ENCODE measurements around the gene DIP2B.

DIP2B gene

DNA sequence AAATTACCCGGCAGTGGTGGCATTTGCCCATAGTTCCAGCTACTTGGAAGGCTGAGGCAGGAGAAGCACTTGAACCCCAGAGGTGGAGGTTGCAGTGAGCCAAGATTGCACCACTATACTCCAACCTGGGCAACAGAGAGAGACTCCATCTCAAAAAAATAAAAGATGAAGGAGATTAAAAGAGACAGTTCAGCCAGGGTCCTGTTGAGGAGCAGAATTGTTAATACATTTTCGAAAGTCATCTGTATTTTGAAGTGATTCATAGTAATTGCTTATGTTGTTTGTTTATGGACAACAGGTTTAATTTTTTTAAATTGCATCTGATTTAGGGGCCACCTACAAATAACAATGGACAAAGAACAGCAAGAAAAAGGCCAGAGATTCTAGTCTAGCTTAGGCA lies 112.9 kb downstream of the DIP2B start:
- no peak for DNase-seq

DNA sequence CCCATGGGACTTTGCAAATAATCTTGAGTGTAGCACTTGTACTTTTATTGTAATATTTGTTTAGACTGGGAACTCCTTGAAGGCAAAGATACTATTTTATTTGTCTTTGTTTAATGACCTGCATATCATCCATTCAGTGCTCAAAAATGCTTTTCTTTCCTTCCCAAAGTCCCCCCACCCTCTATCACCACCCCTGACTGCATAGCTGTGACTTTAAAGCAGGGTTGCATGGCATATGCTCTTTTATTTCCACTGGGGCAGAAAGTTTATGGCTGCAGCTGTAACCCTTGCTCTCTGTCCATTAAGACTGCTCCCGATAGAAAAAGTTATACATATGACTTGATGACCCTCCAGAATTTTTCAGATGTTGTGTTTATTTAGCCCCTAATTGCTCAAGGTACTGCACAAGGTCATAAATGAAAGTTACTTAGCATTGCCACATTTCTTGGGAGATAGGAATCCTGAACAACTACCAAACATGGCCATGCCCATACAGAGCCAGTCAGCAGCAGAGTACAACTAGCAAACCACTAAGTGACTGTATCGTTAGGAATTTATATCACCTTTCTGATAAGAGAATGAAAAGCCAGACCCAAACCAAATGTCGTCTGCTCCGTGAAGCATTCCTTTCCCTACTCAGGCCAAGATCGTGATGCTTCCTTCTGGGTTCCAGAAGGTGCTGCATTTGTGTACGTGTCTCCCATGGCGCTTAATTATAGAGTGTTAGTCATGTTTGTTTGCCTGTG lies 114.3 kb downstream of the DIP2B start:
- DNase-seq, result no peak

DNA sequence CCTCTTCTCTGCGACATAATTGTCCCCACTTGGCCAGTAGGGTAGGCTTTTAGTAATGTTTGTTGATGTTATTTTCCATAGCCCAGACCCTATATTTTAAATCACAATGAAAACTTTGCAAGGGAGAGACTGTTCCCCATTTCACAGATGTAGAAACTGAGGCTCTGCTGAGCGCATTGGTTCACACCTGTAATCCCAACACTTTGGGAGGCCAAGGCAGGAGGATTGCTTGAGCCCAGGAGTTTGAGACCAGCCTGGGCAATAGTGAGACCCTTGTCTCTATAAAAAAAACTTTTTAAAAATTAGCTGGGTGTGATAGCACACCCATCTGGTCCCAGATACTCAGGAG lies 114.8 kb downstream of the DIP2B start:
- DNase-seq, result no peak

DNA sequence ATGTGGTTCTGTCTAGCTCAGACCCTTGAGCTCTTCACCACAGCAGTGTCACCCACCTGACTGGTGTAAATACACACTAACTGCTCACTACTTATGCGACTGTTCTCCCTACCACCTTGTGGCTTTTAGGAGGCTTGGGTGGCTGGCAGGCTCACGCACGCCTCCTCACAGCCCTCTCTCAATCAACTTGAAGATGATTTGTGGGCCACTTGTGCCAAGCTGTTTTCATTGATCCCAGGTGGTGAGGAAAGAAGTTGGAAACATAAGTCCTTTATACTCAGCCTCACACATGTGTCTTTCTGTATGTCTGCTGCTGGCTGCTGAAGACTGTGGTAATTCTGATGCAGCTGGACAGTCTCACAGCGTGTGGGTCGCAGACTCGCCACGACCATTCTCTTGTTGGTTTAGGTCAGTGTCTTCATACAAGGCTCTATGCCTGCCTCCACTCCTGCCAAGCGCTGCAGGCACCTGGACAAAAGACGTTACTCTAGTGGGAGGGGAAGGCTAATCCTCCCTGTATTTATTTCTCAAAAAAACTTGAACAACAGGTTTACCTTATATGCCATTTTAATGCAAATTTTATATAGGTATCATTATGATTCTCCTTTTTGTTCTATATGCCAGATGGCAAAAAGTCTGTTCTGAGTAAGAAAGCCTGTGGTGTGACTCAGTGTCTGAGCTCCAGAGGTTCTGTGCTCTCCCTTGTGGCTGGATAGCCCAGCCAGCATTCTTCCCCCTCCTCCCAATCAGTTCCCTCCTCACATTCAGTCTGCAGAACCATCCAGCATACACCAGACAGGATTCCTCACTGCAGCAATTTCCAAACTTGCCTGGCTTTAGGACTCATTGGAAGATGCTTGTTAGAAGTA lies 115.6 kb downstream of the DIP2B start:
- no peak for DNase-seq

DNA sequence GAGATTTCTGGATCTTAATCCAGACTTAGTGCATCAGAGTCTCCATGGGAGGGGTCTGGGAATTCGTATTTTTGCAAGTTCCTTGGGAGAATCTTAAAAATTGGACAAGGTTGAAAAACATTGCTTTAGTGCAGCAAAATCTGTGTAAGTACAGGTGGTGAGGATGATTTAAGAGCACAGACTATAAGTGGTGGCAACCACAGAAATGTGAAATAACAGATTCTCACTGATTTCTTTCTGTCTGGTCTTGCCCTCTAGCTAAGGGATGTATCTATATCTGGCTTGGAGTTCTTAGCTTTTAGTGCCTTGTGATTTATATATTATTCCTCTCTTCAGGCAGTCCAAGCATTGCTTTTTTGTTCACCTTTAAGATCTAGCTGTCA lies 116.2 kb downstream of the DIP2B start:
- no peak for DNase-seq

DNA sequence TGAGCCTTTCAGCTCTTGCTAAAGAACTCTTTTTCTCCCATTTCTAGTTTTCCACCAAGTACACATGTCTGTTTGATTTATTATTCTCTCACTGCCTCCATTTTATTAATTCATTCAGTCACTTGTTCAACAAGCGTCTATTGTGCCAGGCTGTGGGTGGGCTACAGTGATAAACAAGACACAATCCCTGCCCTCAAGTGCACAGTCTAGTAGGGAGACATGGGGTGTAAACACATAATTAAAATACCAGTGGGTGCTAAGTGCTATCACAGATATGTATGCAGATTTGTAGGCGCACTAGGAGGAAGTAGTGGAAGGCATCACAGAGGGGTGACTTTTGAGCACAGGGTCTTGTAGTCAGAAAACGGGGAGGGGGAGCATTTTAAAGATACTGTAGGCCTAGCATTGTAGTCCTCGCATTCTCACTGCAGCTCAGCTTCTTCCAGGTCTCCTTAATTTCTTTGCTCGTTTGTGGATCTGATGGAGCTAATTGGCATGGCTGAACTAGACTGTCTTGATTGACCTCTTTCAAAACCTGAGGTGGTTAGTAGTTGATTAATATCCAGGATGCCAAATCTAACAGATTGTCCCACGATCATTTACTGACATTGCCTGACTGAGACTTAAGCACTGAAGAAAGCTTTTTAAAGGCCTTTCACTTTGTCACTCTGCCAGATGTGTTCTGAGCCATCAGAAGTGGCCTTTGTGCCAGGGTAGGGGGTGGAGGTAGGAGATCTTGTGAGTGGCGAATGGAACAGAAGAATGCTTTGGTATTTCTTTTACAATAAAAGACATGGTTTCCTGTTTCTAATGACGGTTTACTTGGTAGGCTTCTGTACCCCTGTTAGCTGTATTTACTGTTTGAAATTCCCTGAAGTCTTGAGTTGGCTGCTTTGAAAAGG lies 116.9 kb downstream of the DIP2B start:
- no peak for DNase-seq

DNA sequence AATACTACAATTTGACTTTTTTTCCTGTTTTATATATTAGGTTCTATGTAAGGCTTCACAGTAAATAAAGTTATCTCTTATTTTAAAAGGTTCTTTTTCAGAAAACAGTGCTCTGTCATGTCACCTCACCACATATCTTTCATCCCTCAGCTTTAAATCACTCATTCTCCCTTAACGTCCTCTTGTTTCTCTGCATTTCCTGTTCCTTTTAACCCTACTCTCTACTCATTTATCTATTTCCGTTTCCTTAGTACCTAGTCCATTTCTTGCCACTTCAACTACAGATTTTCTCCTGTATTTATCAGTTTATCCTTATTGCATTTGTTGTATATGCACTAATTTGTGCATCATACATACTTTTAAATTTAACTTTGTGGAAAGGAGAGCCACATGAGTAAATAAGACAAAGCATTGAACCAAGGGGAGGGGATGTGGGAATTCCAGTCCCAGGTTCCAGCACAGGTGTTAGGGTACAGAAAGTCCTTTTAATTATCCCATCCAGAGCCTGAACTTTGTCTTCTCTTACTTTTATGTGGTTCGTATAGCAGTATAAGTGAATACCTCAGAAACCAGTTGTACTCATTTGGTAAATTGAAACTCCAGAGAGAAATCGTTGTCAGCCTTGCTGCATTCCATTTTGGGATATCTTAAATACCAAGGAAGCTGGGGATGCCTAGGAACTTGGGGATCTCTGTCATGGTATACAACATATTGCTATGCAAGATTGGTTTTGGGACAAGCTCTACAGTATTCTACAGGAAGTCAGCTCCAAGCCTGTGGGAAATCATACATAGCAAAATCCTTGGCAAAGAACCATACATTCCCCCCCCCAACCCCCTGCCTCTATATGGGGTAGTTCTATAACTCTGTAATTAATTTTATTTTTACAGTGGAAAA lies 120.5 kb downstream of the DIP2B start:
- no peak for DNase-seq

DNA sequence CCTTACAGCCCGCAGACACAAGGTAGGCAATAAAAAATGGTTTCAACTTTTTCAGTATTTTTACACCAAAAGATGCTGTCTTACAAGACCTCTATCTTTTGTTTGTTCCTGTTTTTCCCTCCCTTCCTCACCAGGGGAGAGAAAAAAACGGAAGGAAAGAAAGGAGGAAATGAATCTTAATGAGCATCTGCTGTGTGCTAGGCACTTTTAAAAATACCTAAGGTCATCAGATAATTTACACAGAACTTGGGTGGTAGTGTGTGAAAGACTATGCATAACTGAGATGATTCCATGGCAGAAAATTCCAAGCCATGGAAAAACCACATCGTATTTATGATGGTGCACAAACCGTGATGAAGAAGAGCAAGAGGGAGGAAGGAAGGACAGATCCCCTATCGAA lies 121.2 kb downstream of the DIP2B start:
- no peak for DNase-seq

DNA sequence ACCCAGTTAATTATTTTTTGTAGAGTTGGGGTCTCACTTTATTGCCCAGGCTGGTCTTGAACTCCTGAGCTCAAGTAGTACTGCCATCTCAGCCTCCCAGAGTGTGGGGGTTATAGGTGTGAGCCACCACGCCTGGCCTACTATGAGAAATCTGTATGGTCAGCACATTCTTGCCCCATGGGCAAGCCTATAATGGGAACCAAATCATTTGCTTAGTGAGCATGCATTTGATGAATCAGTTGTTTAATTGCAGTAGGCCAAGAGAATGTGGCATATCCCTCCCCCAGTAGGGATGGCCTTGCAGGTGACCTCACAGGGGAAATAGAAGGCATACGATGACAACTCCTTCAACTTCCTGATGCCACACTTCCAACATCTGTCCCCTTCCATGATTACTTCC lies 122.7 kb downstream of the DIP2B start:
- DNase-seq, result no peak

DNA sequence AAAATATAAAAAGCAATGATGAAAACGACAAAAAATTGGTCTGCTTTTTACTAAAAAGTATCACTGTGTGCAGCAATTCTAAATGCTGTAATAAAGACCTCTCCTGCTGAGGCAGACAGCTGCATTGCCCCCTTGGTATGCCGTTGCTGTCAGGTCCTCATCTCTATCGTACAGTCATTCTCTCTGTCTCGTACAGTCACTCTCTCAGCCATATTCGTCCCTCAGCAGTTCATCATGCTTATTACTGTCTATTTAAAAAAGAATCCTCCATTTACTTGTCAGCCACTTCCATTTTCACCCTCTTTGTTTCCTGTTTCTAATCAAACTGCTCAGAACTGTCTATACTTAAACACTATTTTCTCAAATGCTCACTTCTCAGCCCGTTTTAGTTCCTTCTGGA lies 123.6 kb downstream of the DIP2B start:
- DNase-seq, result no peak

DNA sequence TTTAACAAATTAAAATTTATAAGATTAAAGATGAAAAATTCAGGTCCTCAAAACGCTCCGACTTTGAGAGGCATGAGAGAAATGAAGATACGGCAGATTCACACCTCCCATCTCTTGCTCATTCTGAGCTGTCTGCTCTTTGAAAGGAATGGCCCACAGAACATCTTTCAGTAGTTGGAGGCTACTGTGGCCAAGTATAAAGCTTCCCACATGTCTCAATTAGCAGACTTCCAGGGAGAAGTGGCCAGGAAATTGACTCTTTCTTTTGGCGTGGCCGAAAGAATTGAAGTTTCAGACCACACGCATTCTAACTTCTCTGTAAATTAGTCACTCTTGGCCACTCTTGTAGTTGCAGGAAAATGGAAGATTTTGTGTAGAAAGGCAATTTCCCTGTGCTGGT lies 129.2 kb downstream of the DIP2B start:
- DNase-seq, result no peak

DNA sequence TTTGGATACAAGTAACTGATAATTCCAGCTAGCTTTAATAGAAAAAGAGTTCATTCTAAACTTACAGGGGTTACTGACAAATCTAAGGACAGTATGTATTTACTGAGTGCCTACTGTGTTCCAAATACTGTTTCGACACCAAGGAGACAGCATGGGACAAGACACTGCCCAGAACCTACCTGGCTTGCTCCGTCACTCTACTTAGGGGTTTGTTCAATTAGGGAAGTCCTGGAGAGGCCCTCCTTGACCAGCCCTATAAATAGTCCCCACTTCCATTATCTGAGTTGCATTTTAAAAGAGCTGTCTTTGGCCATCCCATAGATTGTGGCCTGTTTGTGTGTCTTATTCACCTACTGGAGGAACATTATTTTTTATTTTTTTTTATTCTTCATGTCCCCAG lies 129.6 kb downstream of the DIP2B start:
- DNase-seq, result no peak

DNA sequence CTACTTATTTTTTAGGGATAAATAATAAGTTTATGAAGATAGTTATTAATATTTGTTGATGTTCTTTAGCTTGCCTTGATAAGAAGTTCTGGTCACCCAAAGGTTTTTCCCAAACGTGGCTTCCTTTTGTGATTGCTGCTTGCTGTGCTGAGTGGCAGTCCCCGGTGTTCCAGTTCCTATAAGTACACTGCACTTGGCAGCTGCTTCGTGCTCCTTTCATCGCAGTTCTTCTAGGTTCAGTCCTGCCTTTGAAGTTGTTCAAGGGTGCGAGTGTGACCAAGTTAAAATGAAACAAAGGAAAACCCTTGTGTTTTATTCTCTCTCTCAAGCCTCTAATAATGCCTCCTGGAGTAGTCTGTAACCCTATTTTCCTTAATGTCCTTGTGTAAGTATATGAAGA lies 130.6 kb downstream of the DIP2B start:
- DNase-seq, result no peak

DNA sequence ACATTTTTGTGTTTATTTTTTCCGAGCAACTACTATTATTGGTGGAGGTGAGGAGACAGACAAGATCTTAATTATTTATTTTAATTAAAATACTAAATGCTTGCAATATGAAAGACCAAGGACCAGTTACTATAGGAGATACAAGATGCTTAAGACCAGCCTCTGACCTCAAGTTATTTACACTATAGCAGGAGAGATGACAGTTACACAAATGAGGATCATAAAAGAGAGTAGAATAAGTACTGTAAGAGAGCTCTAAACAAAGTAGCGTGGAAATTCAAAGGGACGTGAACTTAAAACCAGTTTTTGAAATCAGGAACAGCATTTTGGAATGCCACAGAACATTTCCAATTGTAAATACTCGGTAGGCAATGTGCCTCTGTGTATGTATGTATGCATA lies 131.1 kb downstream of the DIP2B start:
- DNase-seq, result no peak

DNA sequence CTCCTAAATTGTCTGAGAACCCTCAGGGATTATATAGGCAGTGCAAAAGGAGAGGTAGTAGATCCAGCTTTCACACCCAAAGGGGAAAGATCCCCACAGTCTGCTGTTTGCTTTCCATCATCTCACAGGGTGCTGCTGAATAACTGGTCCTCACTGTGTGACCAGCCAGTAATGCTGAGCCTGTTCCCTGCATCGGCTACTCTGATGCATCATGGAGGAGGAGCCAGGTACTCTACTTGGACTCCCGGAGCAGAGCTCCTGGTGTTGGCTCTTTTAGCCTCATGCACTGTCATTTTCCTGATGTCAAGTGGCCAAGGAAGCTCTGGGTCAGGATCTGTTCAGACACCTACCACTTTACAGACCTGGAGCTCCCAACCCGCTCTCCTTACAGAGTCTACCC lies 131.7 kb downstream of the DIP2B start:
- no peak for DNase-seq

DNA sequence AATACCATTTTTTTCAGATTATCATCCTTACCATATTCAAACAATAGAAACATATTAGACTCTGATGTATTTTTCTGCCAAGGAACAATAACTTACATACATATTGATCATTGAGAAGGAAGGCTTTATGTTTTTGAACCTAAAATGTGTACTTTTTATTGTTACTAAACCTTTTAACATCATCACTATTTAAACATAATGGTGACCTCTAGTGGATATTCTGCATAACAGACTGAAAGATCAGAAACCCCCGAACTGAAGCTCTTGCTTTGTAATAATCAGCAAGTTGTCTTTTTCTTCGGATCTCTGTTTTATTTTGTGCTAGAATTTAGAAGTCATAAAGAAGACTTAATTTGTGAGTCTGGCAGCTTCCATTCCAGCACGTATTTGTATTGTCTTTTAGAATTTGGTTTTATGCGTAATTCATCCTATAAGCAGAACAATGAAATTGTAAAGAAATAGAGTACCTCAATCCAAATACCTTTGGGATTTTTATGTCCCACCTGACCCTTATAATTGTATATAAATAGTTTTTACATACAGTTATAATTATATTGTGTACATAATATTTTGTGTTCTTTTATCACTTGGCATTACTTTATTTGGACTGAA lies 133.2 kb downstream of the DIP2B start:
- DNase-seq, result no peak

DNA sequence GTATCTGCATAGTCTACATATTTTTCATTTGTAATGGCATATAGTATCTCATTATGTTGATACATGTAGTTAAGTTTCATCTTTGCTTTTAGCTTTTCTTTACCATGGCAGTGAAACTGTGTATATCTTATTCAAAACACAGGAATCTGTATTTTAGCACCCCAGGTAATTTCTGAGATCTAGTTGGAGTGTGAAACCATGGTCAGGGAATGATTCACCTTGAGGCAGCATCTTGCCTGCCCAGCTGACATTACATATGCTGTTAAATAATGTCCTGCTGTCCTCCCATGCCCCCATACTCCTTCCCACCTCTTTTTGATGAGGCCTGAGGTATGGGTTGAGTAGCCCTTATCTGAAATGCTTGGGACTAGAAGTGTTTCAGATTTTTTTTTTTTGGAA lies 133.7 kb downstream of the DIP2B start:
- DNase-seq, result no peak

DNA sequence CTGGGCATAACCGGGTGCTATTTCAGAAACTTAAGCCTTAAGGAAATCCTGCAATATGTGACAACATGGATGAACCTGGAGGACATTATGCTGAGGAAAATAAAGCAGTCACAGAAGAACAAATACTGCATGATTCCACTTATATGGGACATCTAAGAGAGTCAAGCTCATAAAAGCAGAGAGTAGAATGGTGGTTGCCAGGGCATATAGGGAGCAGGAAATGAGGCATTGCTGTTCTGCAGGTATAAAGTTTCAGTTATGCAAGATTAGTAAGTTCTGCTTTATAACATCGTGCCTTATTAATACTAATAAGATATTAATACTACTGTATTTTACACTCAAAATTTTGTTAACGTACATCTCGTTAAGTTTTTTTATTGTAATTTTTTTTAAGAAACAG lies 134.9 kb downstream of the DIP2B start:
- DNase-seq, result no peak

DNA sequence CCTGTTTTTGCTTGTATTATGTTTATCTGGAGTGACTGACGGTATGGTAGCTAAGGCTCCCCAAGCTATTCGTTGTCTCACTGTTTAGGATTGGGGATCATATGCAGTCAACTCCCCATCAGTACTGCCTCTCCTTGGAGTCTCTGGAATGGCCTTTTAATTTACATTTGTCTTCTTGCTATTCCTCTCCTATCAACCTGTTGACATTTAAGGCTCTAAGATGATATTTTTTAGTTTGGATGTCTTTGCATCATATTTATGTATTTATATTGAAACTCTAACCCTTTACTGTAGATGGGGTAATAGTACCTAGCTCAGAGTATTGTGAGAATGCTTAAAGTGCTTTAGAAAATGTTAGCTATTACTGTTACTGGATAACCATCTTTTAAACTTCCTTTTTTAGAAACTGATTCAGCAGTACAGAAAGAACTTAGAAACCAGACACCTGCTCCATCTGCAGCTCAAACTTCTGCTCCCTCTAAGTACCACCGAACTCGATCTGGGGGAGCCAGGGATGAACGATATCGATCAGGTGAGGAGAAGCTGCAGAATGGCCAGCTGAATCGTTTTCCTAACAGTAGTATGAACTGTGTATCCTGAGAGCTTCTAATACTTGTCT lies 135.6 kb downstream of the DIP2B start:
- DNase-seq, result no peak

DNA sequence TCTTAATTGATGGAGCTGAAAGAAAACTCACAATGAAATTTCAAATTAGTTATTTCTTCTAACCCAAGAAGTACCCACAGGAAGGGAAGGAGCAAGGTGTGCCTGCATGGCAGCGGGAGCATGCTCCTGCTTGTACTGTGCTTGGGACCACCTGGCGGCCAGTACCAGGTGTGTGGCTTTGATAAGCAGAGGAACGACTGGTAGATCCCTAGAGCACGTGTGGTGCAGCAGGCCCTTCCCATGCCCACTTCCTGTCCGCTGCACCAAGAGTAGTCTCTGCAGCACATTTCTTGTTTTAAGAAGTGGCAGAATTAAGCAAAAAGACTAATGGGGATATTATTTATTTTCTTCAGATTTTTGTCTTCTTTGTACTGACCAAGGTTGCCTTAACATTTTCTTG lies 136.8 kb downstream of the DIP2B start:
- no peak for DNase-seq

DNA sequence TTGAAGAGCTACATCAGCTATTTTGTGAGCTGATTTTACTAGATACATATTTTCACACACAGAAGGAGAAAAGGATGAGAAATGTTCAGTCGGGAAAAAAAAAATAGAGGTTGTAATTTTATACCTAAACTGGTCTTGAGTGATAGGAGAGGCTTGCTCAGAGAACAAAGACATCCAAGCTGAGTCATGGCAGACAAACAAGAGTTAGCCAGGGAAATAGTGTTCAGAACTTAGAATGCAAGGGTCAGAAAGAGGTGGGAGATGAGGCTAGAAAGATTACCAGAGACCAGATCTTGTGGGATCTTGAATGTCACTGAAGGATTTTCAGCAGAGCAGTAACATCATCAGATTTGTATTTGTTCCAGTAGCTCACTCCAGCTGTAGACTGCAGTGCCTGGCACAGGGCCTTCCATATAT lies 137.3 kb downstream of the DIP2B start:
- no peak for DNase-seq

DNA sequence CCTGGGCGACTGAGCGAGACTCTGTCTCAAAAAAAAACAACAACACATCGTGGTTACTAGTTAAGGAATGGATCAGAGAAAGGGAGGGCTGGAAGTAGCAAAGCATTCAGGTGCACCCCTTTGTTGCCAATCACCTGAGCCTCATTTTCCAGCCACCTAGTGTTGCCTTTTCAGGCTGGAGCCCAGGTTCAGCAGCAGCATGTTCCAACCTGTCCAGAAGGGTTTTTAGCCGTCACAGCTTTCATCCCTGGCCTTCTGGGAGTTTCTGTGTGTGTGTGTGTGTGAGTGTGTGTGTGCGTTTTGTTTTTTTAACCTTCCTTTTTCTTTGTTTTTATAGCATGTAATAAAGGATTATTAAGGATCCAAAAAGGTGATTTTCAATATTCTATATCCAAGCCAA lies 138.0 kb downstream of the DIP2B start:
- no peak for DNase-seq
